ENCODE results near the gene CFAP161. TPM values are rescaled to one million over a fixed set of nuclear protein-coding genes. Genes with fewer than 3 reads are reported as not detected.

CFAP161 gene
- polyA plus RNA-seq, 1 donor (not counting 4 experiments of a cell fraction or from before 2014, with no cell fraction given) = not detected

- no peak overlapping the region for H3K4me2 ChIP-seq (ENCODE audit: control insufficient read depth, extremely low read depth, insufficient read depth, low read depth, low read length)
- dilution Hi-C loops (cut with MboI; ENCODE audit: extremely low pct_ligation_motif_present, low sequenced_read_pairs) = no loop called here
Measured at GRCh38 chr15:81101894-81102815, 31.9 kb upstream of the CFAP161 start.

GRCh38 chr15:81103857-81104256, 30.2 kb upstream of the CFAP161 start:
- no peak overlapping the region for H3K4me2 ChIP-seq (ENCODE audit: control insufficient read depth, extremely low read depth, insufficient read depth, low read depth, low read length)
- H4K20me1 ChIP-seq (ENCODE audit: control insufficient read depth, extremely low read depth, insufficient read depth, low read length) = no peaks in the 10 kb centered on the region
- dilution Hi-C loops (cut with MboI; ENCODE audit: extremely low pct_ligation_motif_present, low sequenced_read_pairs) = no loop called here
- no peaks in the 10 kb centered on the region for H3K79me2 ChIP-seq (ENCODE audit: control insufficient read depth, insufficient read depth, low read length)
- no peak overlapping the region for H3K9ac ChIP-seq (ENCODE audit: control insufficient read depth, extremely low read depth, insufficient read depth, low read length)
- no peak for DNase-seq (ENCODE audit: low read depth, low spot score)
- TF ChIP-seq CTCF (optimal IDR thresholded peaks at IDR 0.05 in 1 of 3, IDR thresholded peaks at IDR 0.05 in 1 of 3, conservative IDR thresholded peaks at IDR 0.05 in 1 of 3; ENCODE audit: extremely low read depth in 1 of 3, insufficient read depth in 2 of 3, low read length in 3 of 3) (no peak), EZH2 (IDR thresholded peaks at IDR 0.05; ENCODE audit: low read length) (no peak)
- no peak overlapping the region for H2AFZ ChIP-seq (ENCODE audit: control insufficient read depth, low read length)
- H3K27me3 ChIP-seq (ENCODE audit: control insufficient read depth, extremely low read depth, insufficient read depth, low read length) = no peaks in the 10 kb centered on the region
- no peak overlapping the region for H3K4me3 ChIP-seq (ENCODE audit: control insufficient read depth in 2 of 3, extremely low read depth in 1 of 3, insufficient read depth in 2 of 3, low read depth in 1 of 3, low read length in 3 of 3)
- H3K36me3 ChIP-seq (ENCODE audit: control insufficient read depth in 2 of 2, extremely low read depth in 1 of 2, insufficient read depth in 2 of 2, low read length in 2 of 2) = no peaks in the 10 kb centered on the region
- H3K9me1 ChIP-seq (ENCODE audit: control insufficient read depth, extremely low read depth, insufficient read depth, low read length) = no peaks in the 10 kb centered on the region
- H3K9me3 ChIP-seq (ENCODE audit: control insufficient read depth, low read depth, low read length) = no peaks in the 10 kb centered on the region
- FAIRE-seq = no peak
- H3K27ac ChIP-seq (ENCODE audit: control insufficient read depth, insufficient read depth, low read length) = no peak overlapping the region
- H3K4me1 ChIP-seq (ENCODE audit: control insufficient read depth, extremely low read depth, insufficient read depth, low read length) = no peaks in the 10 kb centered on the region

More at GRCh38 chr15:81101894-81102815, 31.9 kb upstream of the CFAP161 start:
- no peaks in the 10 kb centered on the region for H3K9me3 ChIP-seq (ENCODE audit: control insufficient read depth, low read depth, low read length)
- H3K27ac ChIP-seq (ENCODE audit: control insufficient read depth, insufficient read depth, low read length) = no peak overlapping the region
- no peaks in the 10 kb centered on the region for H3K9me1 ChIP-seq (ENCODE audit: control insufficient read depth, extremely low read depth, insufficient read depth, low read length)
- no peaks in the 10 kb centered on the region for H3K27me3 ChIP-seq (ENCODE audit: control insufficient read depth, extremely low read depth, insufficient read depth, low read length)
- H3K36me3 ChIP-seq (ENCODE audit: control insufficient read depth in 2 of 2, extremely low read depth in 1 of 2, insufficient read depth in 2 of 2, low read length in 2 of 2) = no peaks in the 10 kb centered on the region
- no peaks in the 10 kb centered on the region for H3K4me1 ChIP-seq (ENCODE audit: control insufficient read depth, extremely low read depth, insufficient read depth, low read length)
- H3K9ac ChIP-seq (ENCODE audit: control insufficient read depth, extremely low read depth, insufficient read depth, low read length) = no peak overlapping the region
- H4K20me1 ChIP-seq (ENCODE audit: control insufficient read depth, extremely low read depth, insufficient read depth, low read length) = no peaks in the 10 kb centered on the region
- no peak for TF ChIP-seq CTCF (optimal IDR thresholded peaks at IDR 0.05 in 1 of 3, IDR thresholded peaks at IDR 0.05 in 1 of 3, conservative IDR thresholded peaks at IDR 0.05 in 1 of 3; ENCODE audit: extremely low read depth in 1 of 3, insufficient read depth in 2 of 3, low read length in 3 of 3)
- no peak for TF ChIP-seq EZH2 (IDR thresholded peaks at IDR 0.05; ENCODE audit: low read length)
- DNase-seq (ENCODE audit: low read depth, low spot score) = no peak
- H2AFZ ChIP-seq (ENCODE audit: control insufficient read depth, low read length) = no peak overlapping the region
- no peak for FAIRE-seq
- H3K4me3 ChIP-seq (ENCODE audit: control insufficient read depth in 2 of 3, extremely low read depth in 1 of 3, insufficient read depth in 2 of 3, low read depth in 1 of 3, low read length in 3 of 3) = no peak overlapping the region
- no peaks in the 10 kb centered on the region for H3K79me2 ChIP-seq (ENCODE audit: control insufficient read depth, insufficient read depth, low read length)
